ENCODE measurements around the gene PACRG. TPM values are rescaled to one million over a fixed set of nuclear protein-coding genes. Genes with fewer than 3 reads are reported as not detected.

PACRG gene
- total and polyA plus RNA-seq, 2 of the 13 experiments (the other 11 are each of a cell fraction or from before 2014, with no cell fraction given) = 0.13 TPM; not detected in 1

- no peak for TF ChIP-seq AKNA (CRISPR knock-in tag; IDR thresholded peaks at IDR 0.05; ENCODE audit: borderline replicate concordance)
- no peak for TF ChIP-seq MIER2 (CRISPR knock-in tag; IDR thresholded peaks at IDR 0.05)
- TF ChIP-seq ADNP (CRISPR knock-in tag; IDR thresholded peaks at IDR 0.05) = no peak
- no peak for TF ChIP-seq ZNF441 (CRISPR knock-in tag; IDR thresholded peaks at IDR 0.05; ENCODE audit: borderline replicate concordance)
Observed at GRCh38 chr6:163036160-163036645, 308.4 kb downstream of the PACRG start (continued).

GRCh38 chr6:163038317-163038716, 310.5 kb downstream of the PACRG start:
- no peak for TF ChIP-seq ZNF546 (CRISPR knock-in tag; conservative IDR thresholded peaks at IDR 0.05)
- TF ChIP-seq SKIL (CRISPR knock-in tag; IDR thresholded peaks at IDR 0.05; ENCODE audit: borderline replicate concordance) = no peak
- TF ChIP-seq SRY (CRISPR knock-in tag; IDR thresholded peaks at IDR 0.05) = no peak
- TF ChIP-seq ZNF777 (CRISPR knock-in tag; IDR thresholded peaks at IDR 0.05) = no peak
- TF ChIP-seq IKZF1 (IDR thresholded peaks at IDR 0.05) = no peak
- no peak for TF ChIP-seq ETS1 (CRISPR knock-in tag; IDR thresholded peaks at IDR 0.05)
- no peak for TF ChIP-seq DMAP1 (CRISPR knock-in tag; IDR thresholded peaks at IDR 0.05)
- no peak for TF ChIP-seq TMF1 (CRISPR knock-in tag; IDR thresholded peaks at IDR 0.05; ENCODE audit: low read depth)
- TF ChIP-seq MXD4 (CRISPR knock-in tag; IDR thresholded peaks at IDR 0.05) = no peak
- no peak for TF ChIP-seq ZNF260 (CRISPR knock-in tag; IDR thresholded peaks at IDR 0.05; ENCODE audit: borderline replicate concordance, low read depth)
- 1% methylated on average over 2 of the region's 2 CpGs for WGBS (ENCODE audit: low lambda C conversion rate)
- no peaks in the 10 kb centered on the region for H3K4me1 ChIP-seq (ENCODE audit: insufficient read depth, low read length)
- H2AFZ ChIP-seq (ENCODE audit: low read length) = no peak overlapping the region
- H3K36me3 ChIP-seq (replicated peaks in 1 of 2; ENCODE audit: control insufficient read depth in 1 of 2, insufficient read depth in 2 of 2, low read length in 2 of 2) = no peaks in the 10 kb centered on the region
- in situ Hi-C loops (cut with HindIII; ENCODE audit: extremely low pct_ligation_motif_present, low pct_unique_long_range_greater_than_20kb) (no loop called here), intact Hi-C loops (cut with micrococcal nuclease; ENCODE audit: unreplicated experiment) (no loop called here)
- peaks cover 14% of the 10 kb centered on the region; the same call in 1 of the 2 replicates for H3K9me3 ChIP-seq (ENCODE audit: low read length)
- H3K9ac ChIP-seq (ENCODE audit: insufficient read depth, low read depth, low read length) = no peak overlapping the region
- no peak overlapping the region for H3K4me3 ChIP-seq (replicated peaks in 1 of 3; ENCODE audit: insufficient read depth in 1 of 3, low read depth in 2 of 3, low read length in 3 of 3)
- no peaks in the 10 kb centered on the region for H3K79me2 ChIP-seq (ENCODE audit: insufficient read depth, low read length)
- DNase-seq (ENCODE audit: low spot score) = no peak
- no peak overlapping the region for H3K27ac ChIP-seq (ENCODE audit: extremely low read length, insufficient read depth, low read length)
- no TSS peak for BruUV-seq (replicated peaks)
- no peak for ATAC-seq
- no peak for FAIRE-seq
- ChIA-PET POLR2A (no interaction called here), CTCF (ENCODE audit: low intra/inter-chr PET ratio, low total read pairs) (no interaction called here)
- no peak overlapping the region for H3K4me2 ChIP-seq (ENCODE audit: low read depth, low read length)
- H3K27me3 ChIP-seq (ENCODE audit: control insufficient read depth in 1 of 2, insufficient read depth in 2 of 2, low read length in 2 of 2) = no peaks in the 10 kb centered on the region
- no peaks in the 10 kb centered on the region for H4K20me1 ChIP-seq (ENCODE audit: insufficient read depth, low read length)
